Urinary bladder (tissue), 4 donors: ENCODE measurements around the gene RTEL1. TPM values are rescaled to one million over a fixed set of nuclear protein-coding genes. Genes with fewer than 3 reads are reported as not detected.
"Not testable (repeated sequence)": the region's sequence is repeated elsewhere in the genome, so short reads cannot be mapped to it uniquely, and the experiment has no call there.

Experiments
- DNase-seq: peaks from one replicate; pipeline ENCODE4 v3.0.0-alpha.2; 2015; ENCODE audit errors: extremely low spot score
- H3K27ac ChIP-seq: one replicate; pipeline ENCODE4 v1.5.1; 2013; ENCODE audit warnings: low read depth, mild to moderate bottlenecking, moderate library complexity
- H3K36me3 ChIP-seq: one replicate; pipeline ENCODE4 v1.6.1; 2013; ENCODE audit warnings: mild to moderate bottlenecking, moderate library complexity; ENCODE audit not compliant: insufficient read depth
- H3K4me1 ChIP-seq: one replicate; pipeline ENCODE4 v1.6.1; 2013; ENCODE audit warnings: mild to moderate bottlenecking, moderate library complexity; ENCODE audit not compliant: insufficient read depth
- H3K4me3 ChIP-seq: one replicate; pipeline ENCODE4 v1.5.1; 2013; ENCODE audit warnings: low read depth, low read length
- WGBS: extraction: QIAGEN DNeasy Blood & Tissue Kit; methylation state at CpG from one replicate; pipeline ENCODE4 v1.1.7; 2013; 5-methylcytosine and 5-hydroxymethylcytosine counted together
- polyA plus RNA-seq: library from polyadenylated mRNA; stranded (reverse); fragments of 200-250 nt; gene quantifications from one replicate; pipeline ENCODE4 v1.2.3, GENCODE V29; 2013
- total RNA-seq: library from RNA; depleted of rRNA; stranded (reverse); fragments of >200 nt; gene quantifications from one replicate; pipeline ENCODE4 v1.2.3, GENCODE V29; 2014
- donor health status: healthy with polysubstance abuse.
- donor health status: healthy.

RTEL1 gene
- total and polyA plus RNA-seq, 2 donors, result 12.3 to 13.3 TPM

- 67% methylated on average over 19 of the region's 19 CpGs for WGBS
Observed at GRCh38 chr20:63636752-63637628, 21.1 kb upstream of the RTEL1 start.

GRCh38 chr20:63639093-63639975, 18.8 kb upstream of the RTEL1 start:
- Histone ChIP-seq H3K4me1 (no peaks in the 10 kb centered on the region), H3K27ac (no peak overlapping the region), H3K36me3 (no peaks in the 10 kb centered on the region), H3K4me3 (no peak overlapping the region)
- WGBS, result 59% methylated on average over 15 of the region's 15 CpGs
- DNase-seq, result no peak

More at GRCh38 chr20:63636752-63637628, 21.1 kb upstream of the RTEL1 start:
- Histone ChIP-seq H3K4me3 (no peak overlapping the region), H3K27ac (no peak overlapping the region), H3K36me3 (no peaks in the 10 kb centered on the region), H3K4me1 (no peaks in the 10 kb centered on the region)
- DNase-seq, result no peak

GRCh38 chr20:63640086-63640485, 18.0 kb upstream of the RTEL1 start:
- H3K4me3 ChIP-seq, result no peak overlapping the region
- 77% methylated on average over 8 of the region's 8 CpGs for WGBS
- H3K4me1 ChIP-seq, result no peaks in the 10 kb centered on the region
- no peak overlapping the region for H3K27ac ChIP-seq
- H3K36me3 ChIP-seq, result no peaks in the 10 kb centered on the region
- no peak for DNase-seq

DNA sequence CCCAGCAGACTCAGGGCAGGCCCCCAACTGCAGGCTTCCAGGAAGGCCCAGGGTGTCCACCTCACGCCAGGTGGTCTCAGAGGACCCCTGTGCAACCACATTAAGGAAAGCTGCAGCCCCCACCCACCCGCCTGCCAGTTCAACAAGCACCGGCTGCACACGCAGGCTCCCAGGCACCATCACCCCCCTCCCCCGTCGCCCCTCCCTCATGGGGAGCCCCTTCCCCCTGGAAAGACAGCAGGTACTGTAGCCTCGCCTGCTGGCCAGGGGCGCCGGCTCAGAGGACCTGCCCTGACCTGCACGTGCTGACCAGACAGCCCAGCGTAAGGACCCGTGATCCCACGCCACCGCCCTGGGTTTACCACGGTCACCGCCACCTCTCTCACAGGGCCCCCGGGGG, 17.4 kb upstream of the RTEL1 start:
- not testable (repeated sequence) for DNase-seq, H3K36me3 ChIP-seq, H3K27ac ChIP-seq, H3K4me3 ChIP-seq, H3K4me1 ChIP-seq
- 83% methylated on average over 11 of the region's 17 CpGs for WGBS

- peak overlapping the region; percentile 43 for H3K4me3 ChIP-seq
- peak overlapping the region; percentile 84 for H3K27ac ChIP-seq
- WGBS, result 42% methylated on average over 41 of the region's 47 CpGs
- no peaks in the 10 kb centered on the region for H3K4me1 ChIP-seq
- DNase-seq, result no peak
- H3K36me3 ChIP-seq, result no peaks in the 10 kb centered on the region
Observed at GRCh38 chr20:63641146-63641791, 16.8 kb upstream of the RTEL1 start.

- H3K27ac ChIP-seq, result no peak overlapping the region
- H3K4me1 ChIP-seq, result no peaks in the 10 kb centered on the region
- H3K4me3 ChIP-seq, result peak overlapping the region; percentile 43
- 2% methylated on average over 84 of the region's 86 CpGs for WGBS
- no peaks in the 10 kb centered on the region for H3K36me3 ChIP-seq
- peak; percentile 57 for DNase-seq
Observed at GRCh38 chr20:63641792-63642523, 16.2 kb upstream of the RTEL1 start.

DNA sequence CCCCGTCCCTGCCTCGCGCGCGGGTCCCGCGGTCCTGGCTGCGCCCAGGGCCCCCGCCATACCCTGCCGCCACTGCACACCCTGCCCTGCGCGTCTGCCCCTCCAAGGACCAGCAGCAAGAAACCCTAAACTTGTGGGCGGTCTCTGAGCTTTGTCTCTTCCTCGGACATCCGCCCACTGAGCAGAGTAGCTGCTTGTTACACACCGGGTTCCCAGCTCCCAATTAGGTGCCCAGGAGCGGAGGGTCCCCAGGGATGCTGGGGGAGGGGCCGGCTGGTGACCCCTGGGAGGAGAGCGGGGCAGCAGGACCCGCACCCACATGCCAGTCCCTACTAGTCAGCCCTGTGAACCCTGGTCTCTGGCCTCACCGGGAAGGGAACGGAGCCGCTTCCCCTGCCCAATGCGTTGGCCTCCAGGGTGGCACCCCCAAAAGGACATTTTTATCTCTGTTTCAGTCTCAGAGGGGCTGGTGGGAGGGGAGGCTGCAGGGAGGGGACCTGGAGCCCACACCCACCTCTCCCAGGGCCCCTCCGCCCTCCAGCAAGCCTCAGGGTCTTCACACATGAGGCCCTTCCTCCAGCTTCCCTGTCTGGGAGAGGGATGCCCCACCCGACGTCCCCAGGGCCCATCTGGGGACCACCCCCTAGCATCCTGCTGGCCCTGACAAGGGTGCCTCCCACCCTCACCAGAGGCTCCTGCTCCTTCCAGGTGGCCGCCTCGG, 15.4 kb upstream of the RTEL1 start:
- 37% methylated on average over 29 of the region's 29 CpGs for WGBS
- Histone ChIP-seq H3K4me3 (peak overlapping the region; percentile 11), H3K36me3 (no peaks in the 10 kb centered on the region), H3K4me1 (no peaks in the 10 kb centered on the region), H3K27ac (no peak overlapping the region)
- DNase-seq, result no peak

- H3K27ac ChIP-seq, result no peak overlapping the region
- no peaks in the 10 kb centered on the region for H3K4me1 ChIP-seq
- 92% methylated on average over 10 of the region's 10 CpGs for WGBS
- H3K4me3 ChIP-seq, result no peak overlapping the region
- DNase-seq, result no peak
- H3K36me3 ChIP-seq, result no peaks in the 10 kb centered on the region
Observed at GRCh38 chr20:63643499-63643898, 14.6 kb upstream of the RTEL1 start.

GRCh38 chr20:63643946-63644345, 14.2 kb upstream of the RTEL1 start:
- Histone ChIP-seq H3K36me3 (no peaks in the 10 kb centered on the region), H3K4me1 (no peaks in the 10 kb centered on the region), H3K27ac (no peak overlapping the region), H3K4me3 (no peak overlapping the region)
- DNase-seq, result no peak
- WGBS, result 90% methylated on average over 15 of the region's 15 CpGs

DNA sequence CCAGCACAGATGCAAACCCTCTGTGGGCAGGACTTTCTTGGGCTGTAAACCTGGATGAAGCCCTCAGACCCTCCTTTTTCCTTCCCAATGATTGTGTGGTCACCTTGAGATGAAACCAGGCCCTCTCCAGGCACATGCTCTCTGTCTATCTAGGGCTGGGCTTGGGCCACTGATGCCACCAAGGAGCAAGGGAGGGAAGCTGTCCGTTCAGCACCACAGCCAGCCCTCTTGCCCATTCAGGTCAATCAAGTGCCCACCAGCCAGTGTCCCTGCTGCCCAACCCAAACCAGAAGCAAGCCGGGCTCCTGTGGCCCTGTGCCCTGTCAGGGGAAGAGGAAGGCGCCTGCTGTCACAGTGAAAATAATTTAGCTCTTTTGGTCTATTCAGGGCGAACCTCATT, 12.9 kb upstream of the RTEL1 start:
- Histone ChIP-seq H3K27ac (no peak overlapping the region), H3K4me1 (no peaks in the 10 kb centered on the region), H3K4me3 (no peak overlapping the region), H3K36me3 (no peaks in the 10 kb centered on the region)
- no peak for DNase-seq
- WGBS, result 76% methylated on average over 4 of the region's 4 CpGs

GRCh38 chr20:63648190-63648589, 9.9 kb upstream of the RTEL1 start:
- Histone ChIP-seq H3K4me1 (peaks cover 2% of the 10 kb centered on the region), H3K36me3 (no peaks in the 10 kb centered on the region), H3K4me3 (no peak overlapping the region), H3K27ac (no peak overlapping the region)
- no peak for DNase-seq
- WGBS, result 92% methylated on average over 6 of the region's 6 CpGs

DNA sequence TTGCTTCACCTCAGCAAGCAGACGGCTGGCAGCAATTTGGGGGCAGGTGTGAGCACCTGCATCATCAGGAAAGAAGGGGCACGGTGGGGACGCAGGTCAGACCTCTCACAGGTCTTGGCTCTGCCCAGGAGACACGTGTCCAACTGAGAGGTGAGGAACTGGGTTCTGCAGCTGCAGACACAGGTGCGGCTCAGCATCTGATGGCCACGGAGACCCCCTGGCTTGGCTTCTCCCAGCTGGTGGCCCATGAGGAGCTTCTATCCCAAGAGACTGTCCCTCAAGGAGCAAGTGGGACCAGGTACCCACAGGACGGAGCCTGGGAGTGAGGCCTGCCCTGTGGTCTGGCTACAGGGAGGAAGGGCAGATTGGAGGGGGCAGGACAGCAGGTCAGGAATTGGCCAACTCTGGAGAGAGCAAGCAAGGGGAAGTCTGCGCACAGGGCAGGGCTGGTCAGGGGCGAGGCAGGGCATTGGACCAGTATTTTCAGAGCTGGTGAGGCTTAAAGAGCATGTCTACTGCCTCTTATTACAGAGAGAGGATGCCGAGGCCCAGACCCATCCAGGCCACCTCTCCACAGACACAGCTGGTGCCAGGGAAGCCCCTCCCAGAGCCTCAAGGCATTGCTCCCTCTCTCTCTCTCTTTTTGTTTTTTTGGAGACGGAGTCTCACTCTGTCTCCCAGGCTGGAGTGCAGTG, 9.1 kb upstream of the RTEL1 start:
- DNase-seq, result no peak
- 84% methylated on average over 11 of the region's 11 CpGs for WGBS
- Histone ChIP-seq H3K27ac (no peak overlapping the region), H3K36me3 (no peaks in the 10 kb centered on the region), H3K4me3 (no peak overlapping the region), H3K4me1 (peaks cover 2% of the 10 kb centered on the region)
